ENCODE data around the gene DHRSX. TPM values are rescaled to one million over a fixed set of nuclear protein-coding genes. Genes with fewer than 3 reads are reported as not detected.
A peak's percentile ranks its signal among the peaks of the same experiment; 100 is the strongest.
"Not testable (repeated sequence)": the region's sequence is repeated elsewhere in the genome, so short reads cannot be mapped to it uniquely, and the experiment has no call there.

Gene DHRSX
- total RNA-seq, 1 experiment from 2014 or later, result 14.0 TPM

DNA sequence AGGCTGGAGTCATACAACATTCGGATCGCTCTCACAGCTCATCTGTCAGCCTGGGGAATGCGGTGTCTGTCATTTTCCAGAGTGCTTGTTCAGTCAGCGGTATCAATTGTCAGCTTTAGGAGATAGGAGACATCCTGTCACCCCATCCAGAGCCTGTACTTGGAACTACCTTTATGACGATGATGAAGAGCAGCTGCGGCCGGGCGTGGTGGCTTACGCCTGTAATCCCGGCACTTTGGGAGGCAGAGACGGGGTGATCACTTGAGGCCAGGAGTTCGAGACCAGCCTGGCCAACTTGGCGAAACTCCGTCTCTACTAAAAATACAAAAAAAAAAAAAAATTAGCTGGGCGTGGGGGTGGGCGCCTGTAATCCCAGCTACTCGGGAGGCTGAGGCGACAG lies 289.1 kb downstream of the DHRSX start:
- not testable (repeated sequence) for H3K4me3 ChIP-seq (ENCODE audit: low read length); H3K27ac ChIP-seq (ENCODE audit: low read length); H3K9me3 ChIP-seq (ENCODE audit: low read length); H3K79me2 ChIP-seq (ENCODE audit: low read length); H3K9ac ChIP-seq (ENCODE audit: low read length); H3K27me3 ChIP-seq (ENCODE audit: low read length); H2AFZ ChIP-seq (ENCODE audit: low read length); H4K20me1 ChIP-seq (ENCODE audit: insufficient read depth, low read depth, low read length); H3K4me2 ChIP-seq (ENCODE audit: low read depth, low read length, poor library complexity, severe bottlenecking); H3K36me3 ChIP-seq (ENCODE audit: insufficient read depth, low read length); H3K9me2 ChIP-seq (replicated peaks; ENCODE audit: insufficient read depth, low read length); H3K4me1 ChIP-seq (ENCODE audit: low read length)
- peak; percentile 6 for DNase-seq

DNA sequence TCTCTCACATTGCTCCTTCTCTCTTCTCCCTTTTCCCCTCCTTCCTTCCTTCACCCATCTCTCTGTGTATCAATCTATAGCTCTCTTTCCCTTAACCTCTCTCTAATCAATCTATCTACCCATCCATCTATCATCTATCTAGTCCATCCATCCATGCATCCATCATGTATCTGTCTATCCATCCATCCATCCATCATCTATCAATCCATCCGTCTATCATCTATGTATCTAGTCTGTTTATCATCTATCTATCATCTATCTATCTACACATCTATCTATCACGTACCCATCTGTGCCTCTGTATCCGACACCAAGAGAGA lies 307.5 kb downstream of the DHRSX start:
- no peak overlapping the region for H3K4me3 ChIP-seq (ENCODE audit: low read length)
- H3K9ac ChIP-seq (ENCODE audit: low read length), result no peak overlapping the region
- no peak overlapping the region for H3K27ac ChIP-seq (ENCODE audit: low read length)
- H2AFZ ChIP-seq (ENCODE audit: low read length), result no peak overlapping the region
- no peaks in the 10 kb centered on the region for H3K4me1 ChIP-seq (ENCODE audit: low read length)
- DNase-seq, result no peak
- no peaks in the 10 kb centered on the region for H3K36me3 ChIP-seq (ENCODE audit: insufficient read depth, low read length)
- no peaks in the 10 kb centered on the region; the same call in 1 of the 2 replicates for H3K9me3 ChIP-seq (ENCODE audit: low read length)
- H4K20me1 ChIP-seq (ENCODE audit: insufficient read depth, low read depth, low read length), result no peaks in the 10 kb centered on the region
- no peaks in the 10 kb centered on the region for H3K27me3 ChIP-seq (ENCODE audit: low read length)
- no peak overlapping the region for H3K4me2 ChIP-seq (ENCODE audit: low read depth, low read length, poor library complexity, severe bottlenecking)
- H3K9me2 ChIP-seq (replicated peaks; ENCODE audit: insufficient read depth, low read length), result no peaks in the 10 kb centered on the region
- H3K79me2 ChIP-seq (ENCODE audit: low read length), result no peaks in the 10 kb centered on the region

DNA sequence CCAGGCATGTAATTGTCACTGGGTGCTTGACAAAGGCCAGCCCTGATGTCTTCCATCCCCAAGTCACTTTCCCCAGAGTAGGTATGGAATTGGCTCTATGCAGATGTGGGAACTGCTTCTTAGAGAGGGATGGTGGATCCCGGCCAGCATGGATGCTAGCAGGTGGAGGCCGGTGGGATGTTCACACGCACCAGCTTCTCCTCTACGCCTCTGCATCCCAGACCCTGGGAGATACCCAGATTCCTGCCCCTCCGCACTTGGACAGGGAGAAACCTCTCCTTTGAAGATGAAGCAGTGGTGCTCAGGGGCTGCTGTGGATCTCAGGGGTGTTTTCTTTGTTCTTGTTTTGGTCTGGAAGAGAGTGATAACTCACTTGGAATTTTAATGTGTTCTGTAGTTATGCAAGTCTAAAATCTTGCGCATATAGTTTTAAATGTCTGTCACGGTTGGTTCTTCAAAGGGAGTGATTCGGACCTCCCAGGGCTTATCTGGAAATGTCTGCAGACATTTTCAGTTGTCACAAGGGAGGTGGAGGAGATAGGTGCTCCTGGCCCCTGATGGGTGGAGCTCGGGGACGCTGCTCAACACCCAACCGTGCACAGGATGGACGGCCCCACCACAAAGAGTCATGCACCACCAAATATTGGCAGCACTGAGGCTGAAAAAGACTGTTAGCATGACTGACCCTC lies 308.0 kb downstream of the DHRSX start:
- Histone ChIP-seq H4K20me1 (ENCODE audit: insufficient read depth, low read depth, low read length) (no peaks in the 10 kb centered on the region), H2AFZ (ENCODE audit: low read length) (no peak overlapping the region), H3K27ac (ENCODE audit: low read length) (no peak overlapping the region), H3K4me2 (ENCODE audit: low read depth, low read length, poor library complexity, severe bottlenecking) (no peak overlapping the region), H3K9ac (ENCODE audit: low read length) (no peak overlapping the region), H3K79me2 (ENCODE audit: low read length) (no peaks in the 10 kb centered on the region), H3K4me3 (ENCODE audit: low read length) (no peak overlapping the region), H3K27me3 (ENCODE audit: low read length) (no peaks in the 10 kb centered on the region), H3K9me3 (ENCODE audit: low read length) (no peaks in the 10 kb centered on the region; the same call in 1 of the 2 replicates), H3K4me1 (ENCODE audit: low read length) (no peaks in the 10 kb centered on the region), H3K9me2 (replicated peaks; ENCODE audit: insufficient read depth, low read length) (no peaks in the 10 kb centered on the region), H3K36me3 (ENCODE audit: insufficient read depth, low read length) (no peaks in the 10 kb centered on the region)
- no peak for DNase-seq

DNA sequence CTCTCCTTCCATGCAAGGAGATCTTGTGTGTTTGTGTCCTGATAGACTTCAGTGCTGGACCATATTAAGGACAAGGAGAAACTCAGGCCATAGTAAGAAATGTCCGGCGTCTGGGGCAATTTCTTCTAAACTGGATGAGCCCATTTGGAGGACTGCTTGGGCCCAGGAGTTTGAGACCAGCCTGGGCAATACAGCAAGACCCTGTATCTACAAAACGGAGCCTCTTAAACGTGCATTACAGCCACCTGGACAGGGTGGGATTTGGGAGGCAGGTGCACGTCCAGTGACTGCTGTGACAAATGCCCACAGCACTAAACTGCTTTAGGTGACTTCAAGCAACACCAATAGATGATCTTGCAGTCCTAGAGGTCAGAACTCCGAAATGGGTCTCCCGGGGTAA lies 311.9 kb downstream of the DHRSX start:
- no peak overlapping the region for H3K9ac ChIP-seq (ENCODE audit: low read length)
- no peaks in the 10 kb centered on the region for H3K79me2 ChIP-seq (ENCODE audit: low read length)
- no peaks in the 10 kb centered on the region for H3K36me3 ChIP-seq (ENCODE audit: insufficient read depth, low read length)
- no peaks in the 10 kb centered on the region; the same call in 1 of the 2 replicates for H3K9me3 ChIP-seq (ENCODE audit: low read length)
- no peaks in the 10 kb centered on the region for H3K9me2 ChIP-seq (replicated peaks; ENCODE audit: insufficient read depth, low read length)
- no peak overlapping the region for H3K27ac ChIP-seq (ENCODE audit: low read length)
- no peak overlapping the region for H3K4me3 ChIP-seq (ENCODE audit: low read length)
- H3K4me1 ChIP-seq (ENCODE audit: low read length), result no peaks in the 10 kb centered on the region
- no peaks in the 10 kb centered on the region for H3K27me3 ChIP-seq (ENCODE audit: low read length)
- no peak for DNase-seq
- H2AFZ ChIP-seq (ENCODE audit: low read length), result no peak overlapping the region
- no peaks in the 10 kb centered on the region for H4K20me1 ChIP-seq (ENCODE audit: insufficient read depth, low read depth, low read length)
- H3K4me2 ChIP-seq (ENCODE audit: low read depth, low read length, poor library complexity, severe bottlenecking), result no peak overlapping the region

DNA sequence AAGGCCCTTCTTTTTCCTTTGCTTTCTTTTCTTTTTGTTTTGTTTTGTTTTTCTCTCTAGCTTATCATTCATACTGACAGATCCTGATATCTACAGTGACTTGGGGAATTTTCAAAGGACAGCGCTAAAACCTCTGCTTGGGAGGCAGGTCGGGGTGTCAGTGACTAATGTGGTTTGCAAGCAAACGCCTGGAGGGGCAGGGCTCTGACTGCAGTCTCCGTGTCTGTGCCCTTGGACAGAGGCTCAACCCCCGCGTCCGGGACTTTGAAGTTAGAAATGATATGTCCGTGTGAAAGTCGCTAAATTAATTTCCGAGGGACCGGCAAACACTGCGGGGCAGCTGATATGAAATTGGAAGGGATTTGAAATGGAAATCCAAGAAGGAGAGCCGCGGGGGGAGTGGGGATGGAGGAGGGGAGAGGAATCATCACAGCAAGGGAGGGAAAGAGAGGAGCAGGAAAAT lies 312.4 kb downstream of the DHRSX start:
- H3K9me2 ChIP-seq (replicated peaks; ENCODE audit: insufficient read depth, low read length), result no peaks in the 10 kb centered on the region

DNA sequence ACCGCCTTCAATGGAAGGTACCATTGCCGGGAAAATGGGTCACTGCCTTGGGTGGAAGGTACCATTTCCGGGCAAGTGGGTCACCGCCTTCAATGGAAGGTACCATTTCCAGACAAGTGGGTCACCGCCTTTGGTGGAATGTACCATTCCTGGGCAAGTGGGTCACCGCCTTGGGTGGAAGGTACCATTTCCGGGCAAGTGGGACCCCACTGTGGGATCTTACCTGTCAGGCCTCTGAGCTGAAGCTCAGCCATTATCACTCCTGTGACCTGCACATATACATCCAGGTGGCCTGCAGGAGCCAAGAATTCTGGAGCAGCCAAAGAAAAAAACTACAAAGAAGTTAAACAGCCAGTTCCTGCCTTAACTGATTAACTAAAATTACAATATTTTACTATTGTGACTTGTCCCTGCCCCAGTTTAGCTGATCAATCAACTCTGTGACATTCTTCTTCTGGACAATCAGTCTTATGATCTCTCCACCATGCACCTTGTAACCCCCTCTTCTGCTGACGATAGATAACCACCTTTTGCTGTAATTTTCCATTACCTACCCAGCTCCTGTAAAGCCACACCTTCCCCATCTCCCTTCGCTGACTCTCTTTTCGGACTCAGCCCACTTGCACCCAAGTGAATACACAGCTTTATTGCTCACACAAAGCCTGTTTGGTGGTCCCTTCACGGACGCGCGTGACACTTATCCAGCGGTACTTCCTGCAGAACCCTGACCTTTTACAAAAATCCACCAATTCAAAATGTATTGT lies 313.2 kb downstream of the DHRSX start:
- H3K9me3 ChIP-seq (ENCODE audit: low read length), result no peaks in the 10 kb centered on the region; the same call in 1 of the 2 replicates
- no peak for DNase-seq
- no peak overlapping the region for H3K9ac ChIP-seq (ENCODE audit: low read length)

More for the DNA sequence above, 312.4 kb downstream of the DHRSX start:
- H3K79me2 ChIP-seq (ENCODE audit: low read length), result no peaks in the 10 kb centered on the region
- no peak overlapping the region for H3K9ac ChIP-seq (ENCODE audit: low read length)
- no peaks in the 10 kb centered on the region for H4K20me1 ChIP-seq (ENCODE audit: insufficient read depth, low read depth, low read length)
- H3K4me1 ChIP-seq (ENCODE audit: low read length), result no peaks in the 10 kb centered on the region
- H3K27me3 ChIP-seq (ENCODE audit: low read length), result no peaks in the 10 kb centered on the region
- H2AFZ ChIP-seq (ENCODE audit: low read length), result no peak overlapping the region
- no peak overlapping the region for H3K27ac ChIP-seq (ENCODE audit: low read length)
- no peaks in the 10 kb centered on the region; the same call in 1 of the 2 replicates for H3K9me3 ChIP-seq (ENCODE audit: low read length)
- no peak overlapping the region for H3K4me2 ChIP-seq (ENCODE audit: low read depth, low read length, poor library complexity, severe bottlenecking)
- no peak for DNase-seq
- H3K36me3 ChIP-seq (ENCODE audit: insufficient read depth, low read length), result no peaks in the 10 kb centered on the region
- no peak overlapping the region for H3K4me3 ChIP-seq (ENCODE audit: low read length)

DNA sequence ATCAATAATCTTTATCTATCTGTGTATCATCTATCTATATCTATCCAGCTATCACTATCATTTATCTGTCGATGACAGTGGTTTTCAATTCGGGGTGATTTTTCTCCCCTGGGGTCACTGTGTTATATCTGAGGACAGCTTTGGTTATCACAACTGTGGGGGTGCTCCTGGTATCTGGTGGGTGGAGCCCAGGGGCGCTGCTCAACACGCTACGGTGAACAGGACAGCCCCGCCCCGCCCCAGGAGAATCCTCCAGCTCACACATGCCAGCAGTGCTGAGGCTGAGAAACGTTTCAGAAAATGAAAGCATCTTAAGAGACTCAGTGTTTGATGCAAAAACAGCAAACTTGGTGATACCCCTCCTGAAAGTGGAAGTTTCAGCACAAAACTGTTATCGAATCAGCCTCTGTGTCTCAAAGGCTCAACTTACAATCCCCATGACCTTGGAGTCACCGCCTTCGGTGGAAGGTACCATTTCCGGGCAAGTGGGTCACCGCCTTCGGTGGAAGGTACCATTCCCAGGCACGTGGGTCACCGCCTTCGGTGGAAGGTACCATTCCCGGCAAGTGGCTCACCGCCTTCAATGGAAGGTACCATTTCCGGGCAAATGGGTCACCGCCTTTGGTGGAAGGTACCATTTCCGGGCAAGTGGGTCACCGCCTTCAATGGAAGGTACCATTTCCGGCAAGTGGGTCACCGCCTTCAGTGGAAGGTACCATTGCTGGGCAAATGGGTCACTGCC lies 315.3 kb downstream of the DHRSX start:
- no peak overlapping the region for H3K4me2 ChIP-seq (ENCODE audit: low read depth, low read length, poor library complexity, severe bottlenecking)
- H3K9ac ChIP-seq (ENCODE audit: low read length), result no peak overlapping the region
- H3K27me3 ChIP-seq (ENCODE audit: low read length), result no peaks in the 10 kb centered on the region
- H3K4me1 ChIP-seq (ENCODE audit: low read length), result no peaks in the 10 kb centered on the region
- DNase-seq, result no peak
- no peaks in the 10 kb centered on the region for H4K20me1 ChIP-seq (ENCODE audit: insufficient read depth, low read depth, low read length)
- H3K9me3 ChIP-seq (ENCODE audit: low read length), result no peaks in the 10 kb centered on the region; the same call in 1 of the 2 replicates
- H3K4me3 ChIP-seq (ENCODE audit: low read length), result no peak overlapping the region
- H2AFZ ChIP-seq (ENCODE audit: low read length), result no peak overlapping the region
- H3K27ac ChIP-seq (ENCODE audit: low read length), result no peak overlapping the region
- H3K36me3 ChIP-seq (ENCODE audit: insufficient read depth, low read length), result no peaks in the 10 kb centered on the region
- no peaks in the 10 kb centered on the region for H3K79me2 ChIP-seq (ENCODE audit: low read length)
- no peaks in the 10 kb centered on the region for H3K9me2 ChIP-seq (replicated peaks; ENCODE audit: insufficient read depth, low read length)

More for the DNA sequence above, 313.2 kb downstream of the DHRSX start:
- H3K79me2 ChIP-seq (ENCODE audit: low read length), result no peaks in the 10 kb centered on the region
- H3K4me3 ChIP-seq (ENCODE audit: low read length), result no peak overlapping the region
- H3K27me3 ChIP-seq (ENCODE audit: low read length), result no peaks in the 10 kb centered on the region
- no peak overlapping the region for H2AFZ ChIP-seq (ENCODE audit: low read length)
- H3K4me1 ChIP-seq (ENCODE audit: low read length), result no peaks in the 10 kb centered on the region
- H4K20me1 ChIP-seq (ENCODE audit: insufficient read depth, low read depth, low read length), result no peaks in the 10 kb centered on the region
- no peak overlapping the region for H3K4me2 ChIP-seq (ENCODE audit: low read depth, low read length, poor library complexity, severe bottlenecking)
- H3K9me2 ChIP-seq (replicated peaks; ENCODE audit: insufficient read depth, low read length), result no peaks in the 10 kb centered on the region
- H3K27ac ChIP-seq (ENCODE audit: low read length), result no peak overlapping the region
- H3K36me3 ChIP-seq (ENCODE audit: insufficient read depth, low read length), result no peaks in the 10 kb centered on the region

DNA sequence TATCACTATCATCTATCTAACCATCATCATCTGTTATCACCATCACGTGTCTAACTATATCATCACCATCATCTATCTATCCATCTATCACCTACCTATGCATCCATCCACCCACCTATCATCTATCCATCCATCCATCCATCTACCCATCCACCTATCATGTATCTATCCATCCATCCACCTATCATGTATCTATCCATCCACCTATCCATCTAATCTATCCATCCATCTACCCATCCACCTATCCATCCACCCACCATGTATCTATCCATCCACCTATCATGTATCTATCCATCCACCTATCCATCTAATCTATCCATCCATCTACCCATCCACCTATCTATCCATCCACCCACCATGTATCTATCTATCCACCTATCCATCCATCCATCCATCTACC lies 316.7 kb downstream of the DHRSX start:
- no peaks in the 10 kb centered on the region for H3K79me2 ChIP-seq (ENCODE audit: low read length)
- DNase-seq, result no peak
- no peak overlapping the region for H3K27ac ChIP-seq (ENCODE audit: low read length)
- no peaks in the 10 kb centered on the region for H3K4me1 ChIP-seq (ENCODE audit: low read length)
- H3K4me3 ChIP-seq (ENCODE audit: low read length), result no peak overlapping the region
- H3K4me2 ChIP-seq (ENCODE audit: low read depth, low read length, poor library complexity, severe bottlenecking), result no peak overlapping the region
- H3K27me3 ChIP-seq (ENCODE audit: low read length), result no peaks in the 10 kb centered on the region
- no peaks in the 10 kb centered on the region for H4K20me1 ChIP-seq (ENCODE audit: insufficient read depth, low read depth, low read length)
- H3K9me2 ChIP-seq (replicated peaks; ENCODE audit: insufficient read depth, low read length), result no peaks in the 10 kb centered on the region
- H3K36me3 ChIP-seq (ENCODE audit: insufficient read depth, low read length), result no peaks in the 10 kb centered on the region
- no peak overlapping the region for H3K9ac ChIP-seq (ENCODE audit: low read length)
- no peaks in the 10 kb centered on the region; the same call in 1 of the 2 replicates for H3K9me3 ChIP-seq (ENCODE audit: low read length)
- no peak overlapping the region for H2AFZ ChIP-seq (ENCODE audit: low read length)
